Suprapubic skin (tissue), 4 donors: ENCODE results near the gene AAGAB.

ENCODE experiments used
- EP300 ChIP-seq: sonication (generic); formaldehyde crosslinking; IDR thresholded peaks from one replicate; pipeline ENCODE4 v1.6.1; 2017; ENCODE audit warnings: antibody characterized with exemption
- POLR2A ChIP-seq, 2 donors: fragments of 450-650 bp; IDR thresholded peaks; one replicate each; pipeline ENCODE4 v1.6.1; 2017; ENCODE audit warnings: antibody characterized with exemption in 2 of 2, mild to moderate bottlenecking in 2 of 2, moderate library complexity in 2 of 2
- POLR2AphosphoS5 ChIP-seq, 3 donors: sonication (generic); formaldehyde crosslinking; IDR thresholded peaks; one replicate each; pipeline ENCODE4 v1.6.1; 2017; ENCODE audit warnings: antibody characterized with exemption in 3 of 3
- TF ChIP-seq, protein P1 (sequence below), 2 donors: fragments of 200-600 bp in 1 of 2; fragments of 450-650 bp in 1 of 2; sonication (generic) in 1 of 2; IDR thresholded peaks; one replicate each; pipeline ENCODE4 v1.5.1; 2016 to 2019; ENCODE audit warnings: antibody characterized with exemption in 2 of 2, mild to moderate bottlenecking in 1 of 2, moderate library complexity in 1 of 2

DNA sequence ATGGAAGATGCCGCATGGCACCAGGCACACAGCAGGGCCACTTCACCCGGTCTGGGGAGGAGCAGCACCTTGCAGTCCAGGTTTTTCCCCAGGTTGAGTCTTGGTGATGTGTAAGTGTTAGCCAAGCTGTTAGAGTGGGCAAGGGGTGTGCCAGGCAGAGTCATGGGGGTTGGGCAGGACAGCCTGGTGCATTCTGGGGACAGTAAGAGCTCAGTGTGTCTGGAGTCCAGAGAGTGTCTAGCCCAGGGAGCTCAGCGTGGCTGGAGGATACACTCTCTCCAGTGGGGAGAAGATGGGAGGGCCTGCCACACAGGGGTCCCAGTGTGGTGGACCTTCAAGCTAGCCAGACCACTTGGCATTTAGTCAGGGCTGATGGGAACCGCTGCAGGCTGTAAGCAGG, 87.4 kb downstream of the AAGAB start:
- TF ChIP-seq POLR2AphosphoS5 (IDR thresholded peaks at IDR 0.05) (no peak), POLR2A (IDR thresholded peaks at IDR 0.05) (no peak), EP300 (no peak)
- TF ChIP-seq, protein P1, sequence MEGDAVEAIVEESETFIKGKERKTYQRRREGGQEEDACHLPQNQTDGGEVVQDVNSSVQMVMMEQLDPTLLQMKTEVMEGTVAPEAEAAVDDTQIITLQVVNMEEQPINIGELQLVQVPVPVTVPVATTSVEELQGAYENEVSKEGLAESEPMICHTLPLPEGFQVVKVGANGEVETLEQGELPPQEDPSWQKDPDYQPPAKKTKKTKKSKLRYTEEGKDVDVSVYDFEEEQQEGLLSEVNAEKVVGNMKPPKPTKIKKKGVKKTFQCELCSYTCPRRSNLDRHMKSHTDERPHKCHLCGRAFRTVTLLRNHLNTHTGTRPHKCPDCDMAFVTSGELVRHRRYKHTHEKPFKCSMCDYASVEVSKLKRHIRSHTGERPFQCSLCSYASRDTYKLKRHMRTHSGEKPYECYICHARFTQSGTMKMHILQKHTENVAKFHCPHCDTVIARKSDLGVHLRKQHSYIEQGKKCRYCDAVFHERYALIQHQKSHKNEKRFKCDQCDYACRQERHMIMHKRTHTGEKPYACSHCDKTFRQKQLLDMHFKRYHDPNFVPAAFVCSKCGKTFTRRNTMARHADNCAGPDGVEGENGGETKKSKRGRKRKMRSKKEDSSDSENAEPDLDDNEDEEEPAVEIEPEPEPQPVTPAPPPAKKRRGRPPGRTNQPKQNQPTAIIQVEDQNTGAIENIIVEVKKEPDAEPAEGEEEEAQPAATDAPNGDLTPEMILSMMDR (IDR thresholded peaks at IDR 0.05), result no peak
